ENCODE results near the gene ARHGAP15.

GRCh38 chr2:143255086-143255485 lies 125.9 kb downstream of the ARHGAP15 start:
- no peak for TF ChIP-seq CTCF (IDR thresholded peaks at IDR 0.05)
- no peak for TF ChIP-seq POLR2A (IDR thresholded peaks at IDR 0.05)
